WTC11 (cell line): ENCODE results near the gene PTPRG. TPM values are rescaled to one million over a fixed set of nuclear protein-coding genes. Genes with fewer than 3 reads are reported as not detected.

Experiments used
- ATAC-seq: fragments of 200-7000 bp; cut with Tn5 transposase; 2 replicates; pipeline ENCODE4 v1.10.0; 2021; ENCODE audit warnings: mild to moderate bottlenecking, moderate library complexity
- CTCF ChIA-PET: fragments of 300-600 bp; sonication (Branson Sonifier 250); formaldehyde crosslinking; loops from one replicate; lab custom pipeline; 2021; ENCODE audit warnings: antibody characterized with exemption; lab: Charles Lee
- POLR2A ChIA-PET: fragments of 350-600 bp; sonication (Branson Sonifier 250); formaldehyde crosslinking; loops from one replicate; lab custom pipeline; 2021; ENCODE audit warnings: antibody characterized with exemption; lab: Charles Lee
- DNase-seq: peaks from one replicate; pipeline ENCODE4 v3.0.0; 2021; ENCODE audit warnings: low spot score
- H3K27ac Mint-ChIP-seq: 2 replicates; pipeline ENCODE4 v1.8.0; 2021; ENCODE audit warnings: mixed read lengths
- H3K27me3 Mint-ChIP-seq: 2 replicates; pipeline ENCODE4 v1.8.0; 2021; ENCODE audit warnings: low read depth, mild to moderate bottlenecking, moderate library complexity, mixed read lengths
- H3K36me3 Mint-ChIP-seq: 2 replicates; pipeline ENCODE4 v1.8.0; 2021; ENCODE audit warnings: mixed read lengths
- H3K4me1 Mint-ChIP-seq: 2 replicates; pipeline ENCODE4 v1.8.0; 2022; ENCODE audit warnings: mixed read lengths
- H3K4me3 Mint-ChIP-seq: 2 replicates; pipeline ENCODE4 v1.8.0; 2021; ENCODE audit warnings: mild to moderate bottlenecking, moderate library complexity, mixed read lengths
- H3K9me3 Mint-ChIP-seq: 2 replicates; pipeline ENCODE4 v1.8.0; 2021; ENCODE audit warnings: mixed read lengths
- CREM ChIP-seq: sonication (generic); formaldehyde crosslinking; IDR thresholded peaks from 2 replicates; pipeline ENCODE4 v1.8.1; 2022; ENCODE audit warnings: mild to moderate bottlenecking, missing genetic modification reagents, moderate library complexity
- ETV6 ChIP-seq: sonication (generic); formaldehyde crosslinking; IDR thresholded peaks from 2 replicates; pipeline ENCODE4 v1.8.1; 2022; ENCODE audit warnings: mild to moderate bottlenecking, missing genetic modification reagents
- FOXK1 ChIP-seq: sonication (generic); formaldehyde crosslinking; IDR thresholded peaks from 2 replicates; pipeline ENCODE4 v1.8.0; 2022; ENCODE audit warnings: mild to moderate bottlenecking, moderate library complexity, missing genetic modification reagents
- RORB ChIP-seq: fragments of 250-450 bp; sonication (Bioruptor Pico); IDR thresholded peaks from 2 replicates; pipeline ENCODE4 v1.9.0; 2021; ENCODE audit warnings: mild to moderate bottlenecking
- TEAD1 ChIP-seq: sonication (generic); formaldehyde crosslinking; IDR thresholded peaks from 2 replicates; pipeline ENCODE4 v1.8.0; 2022; ENCODE audit warnings: mild to moderate bottlenecking, missing genetic modification reagents
- ZMAT4 ChIP-seq: fragments of 250-450 bp; sonication (Bioruptor Pico); IDR thresholded peaks from 2 replicates; pipeline ENCODE4 v1.9.0; 2021; ENCODE audit warnings: mild to moderate bottlenecking
- ZNF138 ChIP-seq: sonication (generic); formaldehyde crosslinking; conservative IDR thresholded peaks from 2 replicates; pipeline ENCODE4 v1.8.1; 2022; ENCODE audit warnings: mild to moderate bottlenecking, moderate library complexity, missing genetic modification reagents
- ZNF232 ChIP-seq: sonication (generic); formaldehyde crosslinking; IDR thresholded peaks from 2 replicates; pipeline ENCODE4 v1.8.0; 2022; ENCODE audit warnings: mild to moderate bottlenecking, missing genetic modification reagents
- ZNF425 ChIP-seq: fragments of 250-450 bp; sonication (Bioruptor Pico); conservative IDR thresholded peaks from 2 replicates; pipeline ENCODE4 v1.9.0; 2021; ENCODE audit warnings: mild to moderate bottlenecking
- ZNF671 ChIP-seq: fragments of 250-450 bp; sonication (Bioruptor Pico); IDR thresholded peaks from 2 replicates; pipeline ENCODE4 v1.8.0; 2021; ENCODE audit warnings: mild to moderate bottlenecking
- total RNA-seq: library from RNA; stranded (reverse); gene quantifications from 3 replicates; pipeline ENCODE4 v1.2.3, GENCODE V29; 2021
- TF ChIP-seq, protein P1 (sequence below): sonication (generic); formaldehyde crosslinking; IDR thresholded peaks from 2 replicates; pipeline ENCODE4 v1.8.1; 2022; ENCODE audit warnings: low read depth, mild to moderate bottlenecking, moderate library complexity, missing genetic modification reagents, borderline replicate concordance
- TF ChIP-seq, protein P2 (sequence below): fragments of 200-600 bp; IDR thresholded peaks from 2 replicates; pipeline ENCODE4 v1.8.0; 2022; ENCODE audit warnings: antibody characterized with exemption

PTPRG gene
- total RNA-seq, 1 experiment from 2014 or later = 106 TPM

DNA sequence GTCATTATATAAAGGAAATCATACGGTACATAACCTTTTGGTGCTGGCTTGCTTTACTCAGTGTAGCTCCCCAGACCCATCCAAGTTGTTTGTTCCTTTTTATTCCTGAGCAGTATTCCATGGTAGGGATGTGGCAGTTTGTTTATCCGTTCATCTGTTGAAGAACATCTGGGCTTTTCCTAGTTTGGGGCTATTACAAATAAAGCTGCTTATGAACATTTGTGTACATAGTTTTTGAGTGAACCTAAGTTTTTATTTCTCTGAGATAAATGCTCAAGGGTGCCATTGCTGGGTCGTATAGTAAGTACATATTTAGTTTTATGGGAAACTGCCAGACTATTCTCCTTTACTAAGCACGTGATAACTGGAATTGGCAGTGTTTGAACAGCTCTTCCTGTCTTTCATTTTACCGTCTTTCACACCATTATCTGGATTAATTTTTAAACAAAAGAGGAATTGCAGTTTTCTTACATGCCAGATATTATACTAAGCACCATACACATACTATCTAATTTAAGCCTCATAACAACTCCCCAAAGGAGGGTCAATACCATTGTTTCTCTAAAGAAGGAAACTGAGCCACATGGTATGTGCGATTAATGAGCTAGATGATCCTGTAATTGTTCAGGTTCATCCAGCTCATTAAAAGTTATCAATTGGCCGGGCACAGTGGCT is 85.6 kb downstream of the PTPRG start:
- ATAC-seq = no peak
- POLR2A ChIA-PET = no interaction called here
- CTCF ChIA-PET = no interaction called here

DNA sequence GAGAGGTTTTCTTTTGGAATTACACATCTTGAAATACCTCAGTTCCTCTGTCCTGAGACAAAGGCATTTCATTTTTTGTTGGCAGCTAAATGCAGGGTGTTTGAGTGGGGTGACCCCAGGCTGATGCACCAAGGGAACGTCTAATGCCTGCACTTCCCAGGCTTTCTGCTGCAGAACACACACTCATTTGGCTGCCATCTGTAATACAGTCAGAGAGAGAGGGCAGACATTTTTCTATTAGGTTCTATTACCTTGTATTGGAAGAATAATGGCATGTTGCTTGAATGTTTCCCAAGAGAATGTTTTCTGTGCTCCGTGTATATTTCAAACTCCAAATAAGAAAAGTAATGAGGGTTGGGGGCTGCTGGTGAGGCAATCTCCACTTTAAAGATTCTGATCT is 87.1 kb downstream of the PTPRG start:
- ChIA-PET POLR2A (no interaction called here), CTCF (interaction anchor here (0.6 kb wide), 1 partner anchor 81 kb away, joined by 3 read pairs; no protein-coding TSS in a partner anchor)
- Mint-ChIP-seq H3K27me3 (no peaks in the 10 kb centered on the region), H3K36me3 (peaks cover 53% of the 10 kb centered on the region), H3K27ac (peak overlapping the region; percentile 51; the same call in 1 of the 2 replicates), H3K4me1 (peaks cover 37% of the 10 kb centered on the region), H3K4me3 (no peak overlapping the region), H3K9me3 (peaks cover 33% of the 10 kb centered on the region)
- ATAC-seq = no peak
- DNase-seq = no peak
- TF ChIP-seq ZNF232 (CRISPR knock-in tag) = no peak

More for the DNA sequence above, 85.6 kb downstream of the PTPRG start:
- peaks cover 38% of the 10 kb centered on the region for H3K4me1 Mint-ChIP-seq
- no peak for DNase-seq
- no peak overlapping the region for H3K4me3 Mint-ChIP-seq
- peaks cover 37% of the 10 kb centered on the region for H3K9me3 Mint-ChIP-seq
- peak overlapping the region; percentile 53; the same call in 1 of the 2 replicates for H3K27ac Mint-ChIP-seq
- no peaks in the 10 kb centered on the region for H3K27me3 Mint-ChIP-seq
- TF ChIP-seq ZNF425 (CRISPR knock-in tag) (no peak), RORB (CRISPR knock-in tag) (no peak), CREM (CRISPR knock-in tag) (no peak), ZNF232 (CRISPR knock-in tag) (no peak), ZMAT4 (CRISPR knock-in tag) (no peak), ETV6 (CRISPR knock-in tag) (no peak)
- peaks cover 62% of the 10 kb centered on the region for H3K36me3 Mint-ChIP-seq

DNA sequence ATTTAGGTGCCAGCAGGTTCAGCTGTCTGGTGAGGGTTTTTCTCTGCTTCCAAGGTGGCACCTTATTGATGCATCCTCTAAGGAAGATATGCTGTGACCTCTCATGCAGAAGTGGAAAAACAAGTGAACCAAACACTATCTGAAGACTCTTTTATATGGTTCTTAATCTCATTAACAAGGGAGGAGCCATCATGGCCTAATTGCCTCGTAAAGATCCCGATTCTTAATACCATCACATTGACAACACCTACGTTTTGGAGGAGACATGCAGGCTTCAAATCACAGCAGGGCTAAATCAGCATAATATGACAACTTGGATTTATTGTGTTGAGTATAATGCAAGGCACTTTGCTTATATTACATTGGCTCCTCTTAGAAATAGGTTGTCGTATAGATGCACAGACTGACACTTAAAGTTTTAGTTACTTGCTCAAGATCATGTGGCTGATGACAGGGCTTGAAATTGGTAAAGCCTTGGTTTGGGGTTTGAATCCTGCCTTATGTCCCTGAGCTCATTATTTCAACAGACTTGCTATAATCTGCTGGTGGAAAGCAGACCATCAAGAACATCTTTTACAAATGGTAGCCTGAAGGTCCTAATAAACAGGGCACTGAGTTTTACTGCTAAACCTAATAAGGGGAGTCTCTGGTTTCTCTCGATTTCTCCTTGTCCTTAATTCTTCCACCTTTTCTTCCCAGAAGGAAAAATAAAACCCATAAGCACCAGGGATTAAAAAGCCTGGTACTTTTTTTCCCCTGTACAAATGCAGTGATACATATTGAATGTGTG is 88.2 kb downstream of the PTPRG start:
- Mint-ChIP-seq H3K36me3 (peaks cover 42% of the 10 kb centered on the region), H3K4me1 (peaks cover 48% of the 10 kb centered on the region), H3K27me3 (no peaks in the 10 kb centered on the region), H3K4me3 (no peak overlapping the region), H3K27ac (no peak overlapping the region), H3K9me3 (peaks cover 22% of the 10 kb centered on the region)
- ATAC-seq = no peak
- DNase-seq = no peak
- no peak for TF ChIP-seq FOXK1 (CRISPR knock-in tag)
- TF ChIP-seq ZNF671 (CRISPR knock-in tag) = no peak
- no peak for TF ChIP-seq ZNF138 (CRISPR knock-in tag)
- TF ChIP-seq, protein P1, sequence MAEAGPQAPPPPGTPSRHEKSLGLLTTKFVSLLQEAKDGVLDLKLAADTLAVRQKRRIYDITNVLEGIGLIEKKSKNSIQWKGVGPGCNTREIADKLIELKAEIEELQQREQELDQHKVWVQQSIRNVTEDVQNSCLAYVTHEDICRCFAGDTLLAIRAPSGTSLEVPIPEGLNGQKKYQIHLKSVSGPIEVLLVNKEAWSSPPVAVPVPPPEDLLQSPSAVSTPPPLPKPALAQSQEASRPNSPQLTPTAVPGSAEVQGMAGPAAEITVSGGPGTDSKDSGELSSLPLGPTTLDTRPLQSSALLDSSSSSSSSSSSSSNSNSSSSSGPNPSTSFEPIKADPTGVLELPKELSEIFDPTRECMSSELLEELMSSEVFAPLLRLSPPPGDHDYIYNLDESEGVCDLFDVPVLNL (CRISPR knock-in tag) = no peak
- TF ChIP-seq, protein P2, sequence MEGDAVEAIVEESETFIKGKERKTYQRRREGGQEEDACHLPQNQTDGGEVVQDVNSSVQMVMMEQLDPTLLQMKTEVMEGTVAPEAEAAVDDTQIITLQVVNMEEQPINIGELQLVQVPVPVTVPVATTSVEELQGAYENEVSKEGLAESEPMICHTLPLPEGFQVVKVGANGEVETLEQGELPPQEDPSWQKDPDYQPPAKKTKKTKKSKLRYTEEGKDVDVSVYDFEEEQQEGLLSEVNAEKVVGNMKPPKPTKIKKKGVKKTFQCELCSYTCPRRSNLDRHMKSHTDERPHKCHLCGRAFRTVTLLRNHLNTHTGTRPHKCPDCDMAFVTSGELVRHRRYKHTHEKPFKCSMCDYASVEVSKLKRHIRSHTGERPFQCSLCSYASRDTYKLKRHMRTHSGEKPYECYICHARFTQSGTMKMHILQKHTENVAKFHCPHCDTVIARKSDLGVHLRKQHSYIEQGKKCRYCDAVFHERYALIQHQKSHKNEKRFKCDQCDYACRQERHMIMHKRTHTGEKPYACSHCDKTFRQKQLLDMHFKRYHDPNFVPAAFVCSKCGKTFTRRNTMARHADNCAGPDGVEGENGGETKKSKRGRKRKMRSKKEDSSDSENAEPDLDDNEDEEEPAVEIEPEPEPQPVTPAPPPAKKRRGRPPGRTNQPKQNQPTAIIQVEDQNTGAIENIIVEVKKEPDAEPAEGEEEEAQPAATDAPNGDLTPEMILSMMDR = no peak
- no peak for TF ChIP-seq TEAD1 (CRISPR knock-in tag)
- TF ChIP-seq ZMAT4 (CRISPR knock-in tag) = no peak
- ChIA-PET CTCF (no interaction called here), POLR2A (no interaction called here)
